ENCODE results near the gene SLC2A2.
A peak's percentile ranks its signal among the peaks of the same experiment; 100 is the strongest.

SLC2A2 gene

GRCh38 chr3:171039674-171040073 lies 13.2 kb upstream of the SLC2A2 start:
- no peak for TF ChIP-seq CTCF (IDR thresholded peaks at IDR 0.05; ENCODE audit: low read depth, low read length, missing control alignments)
- DNase-seq (ENCODE audit: extremely low read depth, low read depth), result no peak
- H3K4me3 ChIP-seq (replicated peaks; ENCODE audit: low read depth, low read length), result no peak overlapping the region

GRCh38 chr3:171038342-171038741 lies 11.8 kb upstream of the SLC2A2 start:
- H3K4me3 ChIP-seq (replicated peaks; ENCODE audit: low read depth, low read length), result no peak overlapping the region
- DNase-seq (ENCODE audit: extremely low read depth, low read depth), result no peak
- TF ChIP-seq CTCF (IDR thresholded peaks at IDR 0.05; ENCODE audit: low read depth, low read length, missing control alignments), result no peak

GRCh38 chr3:171028779-171029232 lies 2.3 kb upstream of the SLC2A2 start:
- TF ChIP-seq CTCF (IDR thresholded peaks at IDR 0.05; ENCODE audit: low read depth, low read length, missing control alignments), result no peak
- DNase-seq (ENCODE audit: extremely low read depth, low read depth), result peak; percentile 17
- peak overlapping the region; percentile 23 for H3K4me3 ChIP-seq (replicated peaks; ENCODE audit: low read depth, low read length)

- no peak for TF ChIP-seq CTCF (IDR thresholded peaks at IDR 0.05; ENCODE audit: low read depth, low read length, missing control alignments)
- peak overlapping the region; percentile 23 for H3K4me3 ChIP-seq (replicated peaks; ENCODE audit: low read depth, low read length)
- DNase-seq (ENCODE audit: extremely low read depth, low read depth), result peak; percentile 37
Measured at GRCh38 chr3:171028025-171028778, 1.7 kb upstream of the SLC2A2 start.

DNA sequence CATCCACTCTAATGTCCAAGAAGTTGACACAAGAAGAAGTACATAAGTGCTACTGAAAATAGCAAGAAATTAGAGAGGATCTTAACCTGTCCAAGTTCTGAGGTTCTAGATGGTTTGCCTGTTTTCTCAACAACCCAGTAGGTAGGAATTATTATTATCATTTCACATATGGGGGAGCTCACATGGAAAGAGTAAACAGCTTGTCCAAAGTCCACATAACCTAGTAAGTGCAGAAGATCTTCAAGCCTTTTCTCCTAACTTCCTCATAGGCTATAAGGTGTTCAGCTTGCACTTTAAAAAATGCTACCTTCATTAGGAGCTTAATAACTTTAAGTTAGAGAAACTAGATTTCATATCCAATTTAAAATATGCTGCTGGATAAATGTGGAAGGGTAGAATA lies 3.0 kb downstream of the SLC2A2 start:
- DNase-seq (ENCODE audit: extremely low read depth, low read depth), result no peak
- H3K4me3 ChIP-seq (replicated peaks; ENCODE audit: low read depth, low read length), result no peak overlapping the region
- no peak for TF ChIP-seq CTCF (IDR thresholded peaks at IDR 0.05; ENCODE audit: low read depth, low read length, missing control alignments)

DNA sequence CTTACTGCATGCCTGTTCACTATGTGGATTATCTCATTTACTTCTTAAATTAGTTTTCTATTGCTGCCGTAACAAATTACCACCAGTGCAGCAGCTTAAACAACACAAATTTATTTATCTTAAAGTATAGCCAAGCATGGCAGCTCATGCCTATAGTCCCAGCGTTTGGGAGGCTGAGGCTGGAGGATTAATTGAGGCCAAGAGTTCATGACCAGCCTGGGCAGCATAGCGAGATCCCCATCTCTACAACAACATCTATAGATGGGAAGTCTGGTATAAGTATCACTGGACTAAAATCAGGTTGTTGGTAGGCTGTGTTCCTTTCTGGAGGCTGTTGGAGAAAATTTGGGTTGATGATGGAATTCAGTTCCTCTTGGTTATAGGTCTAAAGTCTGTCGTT lies 5.1 kb downstream of the SLC2A2 start:
- TF ChIP-seq CTCF (IDR thresholded peaks at IDR 0.05; ENCODE audit: low read depth, low read length, missing control alignments), result no peak
- H3K4me3 ChIP-seq (replicated peaks; ENCODE audit: low read depth, low read length), result no peak overlapping the region
- DNase-seq (ENCODE audit: extremely low read depth, low read depth), result no peak

Data from HFF-Myc (cell line).